ENCODE results near the gene RPL22L1.
"Not testable (repeated sequence)": the region's sequence is repeated elsewhere in the genome, so short reads cannot be mapped to it uniquely, and the experiment has no call there.

The RPL22L1 gene

GRCh38 chr3:170877311-170877710 is 7.3 kb upstream of the RPL22L1 start:
- DNase-seq = not testable (repeated sequence)

GRCh38 chr3:170876537-170876936 is 6.5 kb upstream of the RPL22L1 start:
- no peak for DNase-seq

GRCh38 chr3:170869239-170869590 is 780 bp downstream of the RPL22L1 start:
- DNase-seq = peak; percentile 30

- DNase-seq = peak; percentile 36
Observed at GRCh38 chr3:170868577-170869238, 1.3 kb downstream of the RPL22L1 start.

GRCh38 chr3:170867143-170867937 is 2.7 kb downstream of the RPL22L1 start:
- DNase-seq = no peak

GRCh38 chr3:170866499-170866898 is 3.5 kb downstream of the RPL22L1 start:
- no peak for DNase-seq

- DNase-seq = peak; percentile 43
Observed at GRCh38 chr3:170865209-170866094, 4.5 kb downstream of the RPL22L1 start.

- peak; percentile 40 for DNase-seq
Observed at GRCh38 chr3:170864525-170865208, 5.3 kb downstream of the RPL22L1 start.

- no peak for DNase-seq
Observed at GRCh38 chr3:170863816-170864215, 6.2 kb downstream of the RPL22L1 start.

- no peak for DNase-seq
Observed at GRCh38 chr3:170862618-170863374, 7.2 kb downstream of the RPL22L1 start.

- no peak for DNase-seq
Observed at GRCh38 chr3:170858599-170858998, 11.4 kb downstream of the RPL22L1 start.

GRCh38 chr3:170852324-170852723 is 17.7 kb downstream of the RPL22L1 start:
- no peak for DNase-seq

GRCh38 chr3:170848292-170848917 is 21.6 kb downstream of the RPL22L1 start:
- no peak for DNase-seq

- DNase-seq = no peak
Observed at GRCh38 chr3:170844377-170844776, 25.6 kb downstream of the RPL22L1 start.

GRCh38 chr3:170840291-170840859 is 29.6 kb downstream of the RPL22L1 start:
- DNase-seq = no peak

- DNase-seq = no peak
Observed at GRCh38 chr3:170839518-170840100, 30.4 kb downstream of the RPL22L1 start.

GRCh38 chr3:170836491-170836890 is 33.5 kb downstream of the RPL22L1 start:
- no peak for DNase-seq

GRCh38 chr3:170835336-170835735 is 34.7 kb downstream of the RPL22L1 start:
- no peak for DNase-seq

GRCh38 chr3:170830580-170830979 is 39.4 kb downstream of the RPL22L1 start:
- no peak for DNase-seq

- no peak for DNase-seq
Observed at GRCh38 chr3:170829546-170830272, 40.3 kb downstream of the RPL22L1 start.
